Retinal pigment epithelial cell (primary cell): Measurements from ENCODE around the gene SLC8A2.

ENCODE experiments used
- DNase-seq: peaks from one replicate; pipeline ENCODE4 v3.0.0-alpha.2; 2010; ENCODE audit warnings: low read depth
- H3K4me3 ChIP-seq: 2 replicates; pipeline ENCODE4 v1.5.1; 2011; ENCODE audit warnings: mild to moderate bottlenecking, low read length, control low read depth, moderate library complexity
- CTCF ChIP-seq: conservative IDR thresholded peaks from 2 replicates; pipeline ENCODE4 v1.5.1; 2011; ENCODE audit warnings: low read depth, low read length, control low read depth, inconsistent platforms

The SLC8A2 gene

GRCh38 chr19:47458672-47459071 is 13.0 kb downstream of the SLC8A2 start:
- TF ChIP-seq CTCF = no peak
- DNase-seq = no peak
- H3K4me3 ChIP-seq = no peak overlapping the region

GRCh38 chr19:47456721-47457474 is 14.8 kb downstream of the SLC8A2 start:
- H3K4me3 ChIP-seq = no peak overlapping the region
- TF ChIP-seq CTCF = no peak
- DNase-seq = no peak

- TF ChIP-seq CTCF = no peak
- no peak overlapping the region for H3K4me3 ChIP-seq
- no peak for DNase-seq
These were observed 21.2 kb downstream of the SLC8A2 start for GRCh38 chr19:47450478-47450877.

- no peak overlapping the region for H3K4me3 ChIP-seq
- DNase-seq = no peak
- no peak for TF ChIP-seq CTCF
These were observed 23.3 kb downstream of the SLC8A2 start for GRCh38 chr19:47448360-47448727.

- DNase-seq = no peak
- no peak for TF ChIP-seq CTCF
- H3K4me3 ChIP-seq = no peak overlapping the region
These were observed 24.0 kb downstream of the SLC8A2 start for GRCh38 chr19:47447470-47448359.

- no peak overlapping the region for H3K4me3 ChIP-seq
- no peak for TF ChIP-seq CTCF
- DNase-seq = no peak
These were observed 24.9 kb downstream of the SLC8A2 start for GRCh38 chr19:47446534-47447469.
